Brain pericyte (primary cell): Measurements from ENCODE around the gene ARL5C.
"Not testable (repeated sequence)": the region's sequence is repeated elsewhere in the genome, so short reads cannot be mapped to it uniquely, and the experiment has no call there.

Experiments used
- DNase-seq: peaks from one replicate; pipeline ENCODE4 v3.0.0-alpha.2; 2012; ENCODE audit warnings: low read depth, low spot score

Gene ARL5C

GRCh38 chr17:39194089-39194984 lies 28.4 kb upstream of the ARL5C start:
- no peak for DNase-seq

DNA sequence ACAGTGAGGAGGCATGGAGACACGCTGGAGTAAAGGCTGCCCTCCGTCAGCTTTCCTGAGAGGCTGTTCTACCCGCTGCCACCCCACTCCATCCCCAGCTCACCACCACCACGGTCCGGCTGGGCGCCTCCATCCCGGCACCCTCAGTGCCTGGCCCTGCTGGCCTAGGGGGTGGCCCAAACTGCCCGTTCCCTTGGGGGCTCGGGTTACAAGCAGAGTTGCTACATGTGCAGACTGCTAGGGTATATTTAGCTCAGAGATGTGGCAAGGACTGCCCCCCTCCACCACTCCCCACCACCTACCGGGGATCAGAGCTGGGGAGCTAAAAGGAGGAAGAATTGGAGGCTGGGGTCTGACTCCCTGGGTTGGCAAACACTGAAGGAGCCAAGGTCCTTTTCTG lies 27.4 kb upstream of the ARL5C start:
- no peak for DNase-seq

GRCh38 chr17:39192901-39193300 lies 26.9 kb upstream of the ARL5C start:
- DNase-seq: no peak

- DNase-seq: no peak
Observed at GRCh38 chr17:39191750-39192510, 26.0 kb upstream of the ARL5C start.

DNA sequence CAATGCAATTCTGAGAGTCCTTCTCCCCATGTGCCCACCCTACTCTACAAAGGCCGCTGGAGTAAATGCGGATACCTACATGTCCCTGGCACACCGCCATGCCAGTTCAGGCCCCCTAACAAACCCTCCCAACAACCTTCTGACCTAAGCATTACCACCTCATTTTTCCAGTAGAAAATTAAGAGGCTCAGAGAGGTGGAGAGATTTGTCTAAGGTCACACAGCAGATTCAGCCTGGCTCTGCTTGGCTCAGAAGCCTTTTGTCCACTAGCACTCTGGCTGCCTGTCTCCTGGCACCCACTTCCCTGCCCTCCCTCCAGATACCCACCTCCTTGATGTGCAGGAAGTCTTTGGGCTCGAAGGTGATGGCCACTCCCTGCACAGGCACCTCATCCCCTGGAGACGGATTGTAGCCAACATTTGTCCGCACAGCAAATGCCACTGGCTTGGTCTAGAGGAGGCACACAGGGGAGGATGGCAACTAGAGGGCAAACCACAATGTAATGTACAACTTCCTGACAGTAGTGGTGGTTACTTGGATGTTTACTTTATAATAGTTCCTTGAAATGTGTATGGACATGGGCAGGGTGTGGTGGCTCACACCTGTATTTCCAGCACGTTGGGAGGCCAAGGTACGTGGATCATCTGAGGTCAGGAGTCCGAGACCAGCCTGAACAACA lies 21.3 kb upstream of the ARL5C start:
- no peak for DNase-seq

GRCh38 chr17:39186481-39187002 lies 20.6 kb upstream of the ARL5C start:
- DNase-seq: no peak

DNA sequence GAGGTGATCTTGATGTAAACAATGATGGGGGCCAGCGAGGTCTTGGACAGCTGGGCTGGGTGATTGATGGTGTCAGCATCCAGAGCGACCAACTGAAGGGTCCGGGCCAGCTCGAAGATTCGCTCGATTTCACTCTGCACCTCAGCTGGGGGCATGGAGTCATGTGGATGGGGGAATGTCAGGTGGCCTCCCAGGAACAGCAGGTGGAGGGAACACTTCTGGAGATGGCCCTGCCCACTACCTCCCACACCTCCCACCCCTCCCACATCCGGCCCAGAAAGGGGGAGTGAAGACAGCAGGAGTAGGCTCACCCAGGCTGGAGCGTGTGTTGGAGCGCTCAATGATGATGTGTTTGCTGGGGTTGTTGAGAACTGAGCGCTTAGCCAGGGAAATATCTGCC lies 17.8 kb upstream of the ARL5C start:
- no peak for DNase-seq

DNA sequence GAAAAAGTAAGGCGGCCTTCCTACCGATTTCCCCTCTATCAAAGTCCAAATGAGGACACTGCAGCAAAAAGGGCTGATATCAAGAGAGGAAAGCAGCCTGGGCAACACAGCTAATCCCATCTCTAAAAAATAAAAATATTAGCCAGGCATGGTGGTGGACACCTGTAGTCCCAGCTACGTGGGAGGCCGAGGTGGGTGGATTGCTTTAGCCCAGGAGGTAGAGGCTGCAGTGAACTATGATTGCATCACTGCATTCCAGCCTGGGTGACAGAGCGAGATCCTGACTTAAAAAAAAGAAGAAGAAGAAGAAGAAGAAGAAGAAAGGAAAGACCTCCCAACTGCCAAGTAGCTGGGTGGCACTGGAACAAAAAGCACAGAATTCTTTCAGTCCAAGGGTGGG lies 17.1 kb upstream of the ARL5C start:
- DNase-seq: no peak

GRCh38 chr17:39181303-39181702 lies 15.3 kb upstream of the ARL5C start:
- no peak for DNase-seq

- DNase-seq: no peak
Observed at GRCh38 chr17:39178536-39178935, 12.6 kb upstream of the ARL5C start.

DNA sequence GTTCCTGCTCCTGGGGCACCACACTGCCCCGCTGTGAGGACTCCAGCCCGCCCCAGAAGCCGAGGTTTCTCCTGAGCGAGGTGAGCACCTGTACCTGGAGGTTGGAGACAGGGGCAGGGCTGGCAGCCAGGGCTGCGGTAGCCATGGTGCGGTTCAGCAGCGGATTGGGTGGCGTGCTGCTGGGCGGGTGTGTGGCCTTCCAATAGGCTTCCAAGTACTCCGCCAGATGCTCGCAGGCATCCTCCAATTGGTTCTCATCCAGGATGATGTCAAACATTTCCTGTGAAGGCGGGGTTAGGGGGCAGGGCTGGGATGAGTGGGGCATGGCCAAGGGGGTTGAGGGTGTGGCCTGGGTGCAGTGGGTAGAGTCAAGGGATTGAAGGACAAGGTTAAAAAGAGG lies 11.3 kb upstream of the ARL5C start:
- no peak for DNase-seq

DNA sequence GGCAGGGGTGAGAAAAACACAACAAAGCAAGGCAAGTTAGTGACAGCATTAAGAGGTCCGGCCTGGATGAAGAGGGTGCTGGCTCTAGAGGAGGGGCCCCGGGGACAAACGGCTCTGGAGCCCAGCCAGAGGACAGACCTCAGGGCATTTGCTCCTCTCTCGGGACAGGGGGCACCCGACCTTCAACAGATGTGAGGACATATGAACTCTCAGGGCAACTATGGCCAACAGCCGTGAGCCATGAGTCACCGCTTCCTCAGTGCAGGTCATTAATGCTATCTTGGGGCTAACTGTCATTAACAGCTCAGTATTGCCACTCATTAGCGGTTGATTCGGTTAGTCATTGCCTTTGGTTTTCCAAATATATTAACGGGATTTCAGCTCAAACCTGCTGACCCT lies 9.7 kb upstream of the ARL5C start:
- no peak for DNase-seq

GRCh38 chr17:39174920-39175694 lies 9.1 kb upstream of the ARL5C start:
- no peak for DNase-seq

- no peak for DNase-seq
Observed at GRCh38 chr17:39173526-39174274, 7.7 kb upstream of the ARL5C start.

DNA sequence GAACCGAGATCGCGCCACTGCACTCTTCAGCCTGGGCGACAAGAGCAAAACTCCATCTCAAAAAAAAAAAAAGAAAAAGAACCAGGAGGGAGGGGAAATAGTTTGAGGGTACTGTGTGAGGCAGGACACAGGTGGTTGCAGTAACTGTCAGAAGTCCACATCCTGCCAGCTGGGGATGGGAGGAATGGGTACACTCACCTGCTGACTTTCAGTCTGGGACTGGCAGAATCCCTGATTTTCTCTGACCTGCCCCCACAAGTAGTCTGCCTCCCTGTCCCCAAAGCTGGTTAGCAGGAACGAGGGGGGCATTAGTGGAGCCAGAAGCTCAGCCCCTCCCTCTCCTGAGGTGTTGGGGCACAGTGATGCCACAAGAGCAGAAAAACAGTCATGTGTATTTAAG lies 7.1 kb upstream of the ARL5C start:
- no peak for DNase-seq

DNA sequence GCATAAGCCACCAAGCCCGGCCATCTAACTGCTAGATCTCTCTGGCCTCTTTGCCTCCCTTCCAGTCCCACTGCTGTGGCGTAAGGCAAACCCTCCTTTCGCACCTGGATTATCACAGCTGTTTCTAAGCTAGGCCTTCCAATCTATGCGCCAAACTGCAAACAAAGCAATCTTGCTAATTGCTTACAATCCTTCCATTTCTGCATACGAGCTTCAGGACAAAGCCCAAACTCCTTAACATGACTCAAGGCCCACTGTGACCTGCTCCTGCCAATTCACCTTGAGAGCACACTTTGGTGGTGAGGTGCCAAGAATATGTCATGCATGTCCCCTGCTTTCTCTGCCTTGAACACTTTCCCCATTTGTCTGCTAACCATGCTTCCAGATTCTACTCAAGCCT lies 6.0 kb upstream of the ARL5C start:
- no peak for DNase-seq

DNA sequence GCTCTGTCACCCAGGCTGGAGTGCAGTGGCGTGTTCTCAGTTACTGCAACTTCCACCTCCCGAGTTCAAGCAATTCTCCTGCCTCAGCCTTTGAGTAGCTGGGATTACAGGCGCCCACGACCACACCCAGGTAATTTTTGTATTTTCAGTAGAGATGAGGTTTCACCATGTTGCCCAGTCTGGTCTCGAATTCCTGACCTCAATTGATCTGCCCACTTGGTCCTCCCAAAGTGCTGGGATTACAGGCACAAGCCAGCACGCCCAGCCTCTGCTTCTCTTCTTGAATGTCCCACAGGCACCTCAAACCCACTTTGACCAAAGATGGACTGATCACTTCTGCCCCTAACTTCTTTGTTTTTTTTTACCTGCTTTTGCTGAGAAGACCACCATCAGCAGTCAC lies 4.6 kb upstream of the ARL5C start:
- DNase-seq: no peak

GRCh38 chr17:39170109-39170508 lies 4.1 kb upstream of the ARL5C start:
- no peak for DNase-seq

DNA sequence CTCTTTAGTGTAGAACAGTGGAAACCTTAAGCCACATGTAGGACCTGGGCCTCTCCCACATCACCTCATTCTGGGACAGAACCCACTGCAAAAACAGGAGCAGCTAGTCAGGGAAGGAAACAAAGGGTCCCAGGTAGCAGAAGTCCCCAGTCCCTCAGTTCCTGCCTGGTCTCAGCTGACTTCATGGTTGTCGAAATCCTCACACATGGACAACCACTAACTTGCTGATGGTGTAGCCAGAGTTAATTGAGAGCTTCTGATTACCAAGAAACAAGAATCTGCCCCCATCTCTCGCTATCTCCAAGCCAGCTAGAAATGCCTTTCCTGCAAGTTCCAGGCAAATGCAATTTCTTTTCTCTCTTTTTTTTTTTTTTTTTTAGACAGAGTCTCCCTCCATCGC lies 3.6 kb upstream of the ARL5C start:
- DNase-seq: no peak

DNA sequence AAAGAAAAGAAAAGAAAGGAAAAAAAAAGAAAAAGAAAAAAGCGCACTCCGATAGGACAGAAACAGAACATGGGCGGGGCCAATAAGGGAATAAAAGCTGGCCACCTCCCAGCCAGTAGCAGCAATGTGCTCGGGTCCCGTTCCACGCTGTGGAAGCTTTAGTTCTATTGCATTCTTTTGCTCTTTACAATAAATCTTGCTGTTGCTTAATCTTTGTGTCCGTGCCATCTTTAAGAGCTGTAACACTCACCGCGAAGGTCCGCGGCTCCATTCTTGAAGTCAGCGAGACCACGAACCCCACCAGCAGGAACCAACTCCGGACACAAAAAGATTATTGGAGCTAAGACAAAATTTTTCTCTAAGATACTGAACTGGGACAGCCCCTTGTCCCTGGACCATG lies 3.1 kb upstream of the ARL5C start:
- no peak for DNase-seq

DNA sequence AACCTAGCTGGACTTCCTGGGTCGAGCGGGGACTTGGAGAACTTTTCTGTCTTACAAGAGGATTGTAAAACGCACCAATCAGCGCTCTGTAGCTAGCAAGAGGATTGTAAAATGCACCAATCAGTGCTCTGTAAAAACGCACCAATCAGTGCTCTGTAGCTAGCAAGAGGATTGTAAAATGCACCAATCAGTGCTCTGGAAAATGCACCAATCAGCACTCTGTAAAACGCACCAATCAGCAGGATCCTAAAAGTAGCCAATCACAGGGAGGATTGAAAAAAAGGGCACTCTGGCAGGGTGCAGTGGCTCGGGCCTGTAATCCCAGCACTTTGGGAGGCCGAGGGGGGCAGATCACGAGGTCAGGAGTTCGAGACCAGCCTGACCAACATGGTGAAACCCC lies 2.5 kb upstream of the ARL5C start:
- not testable (repeated sequence) for DNase-seq
